Measurements from ENCODE around the gene SPATS2.

- TF ChIP-seq CTCF (IDR thresholded peaks at IDR 0.05) (no peak), POLR2A (IDR thresholded peaks at IDR 0.05) (no peak), POLR2AphosphoS5 (IDR thresholded peaks at IDR 0.05) (no peak), EP300 (IDR thresholded peaks at IDR 0.05) (no peak)
These were observed 122.5 kb downstream of the SPATS2 start for GRCh38 chr12:49489720-49490119.

All from gastroesophageal sphincter (tissue), 3 donors.